ENCODE results near the gene DUOXA2.
"Not testable (repeated sequence)": the region's sequence is repeated elsewhere in the genome, so short reads cannot be mapped to it uniquely, and the experiment has no call there.

The DUOXA2 gene

DNA sequence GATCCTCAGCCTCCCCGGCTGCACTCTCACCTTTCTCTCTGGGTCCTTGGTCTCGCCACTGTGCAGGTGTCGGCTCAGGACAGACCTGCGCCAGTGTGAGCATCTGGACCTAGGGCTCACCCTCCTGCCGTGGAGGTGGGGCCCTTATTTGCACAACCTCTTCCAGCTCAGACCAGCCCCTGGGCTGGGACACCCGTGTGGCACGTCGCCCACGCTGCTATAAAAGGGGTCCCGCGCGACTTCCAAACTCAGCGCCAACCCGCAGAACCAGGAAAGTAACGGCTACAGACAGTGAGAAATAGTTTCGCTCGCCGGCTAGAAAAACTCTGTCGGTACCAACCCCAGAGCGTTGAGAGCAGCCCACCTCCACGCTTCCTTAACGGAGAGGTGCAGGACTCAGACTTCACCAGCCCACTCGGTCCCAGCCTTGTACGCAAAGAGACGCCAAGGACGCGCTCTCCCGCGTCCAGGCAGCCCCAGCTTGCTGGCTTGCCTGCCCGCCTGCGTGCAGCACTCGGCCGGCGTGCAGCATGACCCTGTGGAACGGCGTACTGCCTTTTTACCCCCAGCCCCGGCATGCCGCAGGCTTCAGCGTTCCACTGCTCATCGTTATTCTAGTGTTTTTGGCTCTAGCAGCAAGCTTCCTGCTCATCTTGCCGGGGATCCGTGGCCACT, at the start of gene DUOXA2, which contains the start of gene DUOX2:
Gene DUOXA2 (plus strand): TSS at position 251 of the 675 bp plus-strand sequence. CDS start 280 bp downstream, at position 531.
Gene DUOX2 (minus strand): TSS at position 97 of the 675 bp plus-strand sequence. CDS start 761 bp downstream, outside the sequence.
- H3K9me3 Mint-ChIP-seq = no peaks in the 10 kb centered on the region
- H3K4me1 Mint-ChIP-seq = peaks cover 44% of the 10 kb centered on the region
- peaks cover 54% of the 10 kb centered on the region for H3K27me3 Mint-ChIP-seq
- no peak within 1 kb of the TSS for H3K27ac Mint-ChIP-seq
- no peaks in the 10 kb centered on the region for H3K36me3 Mint-ChIP-seq
- H3K4me3 Mint-ChIP-seq = peak within 1 kb of the TSS; percentile 71

DNA sequence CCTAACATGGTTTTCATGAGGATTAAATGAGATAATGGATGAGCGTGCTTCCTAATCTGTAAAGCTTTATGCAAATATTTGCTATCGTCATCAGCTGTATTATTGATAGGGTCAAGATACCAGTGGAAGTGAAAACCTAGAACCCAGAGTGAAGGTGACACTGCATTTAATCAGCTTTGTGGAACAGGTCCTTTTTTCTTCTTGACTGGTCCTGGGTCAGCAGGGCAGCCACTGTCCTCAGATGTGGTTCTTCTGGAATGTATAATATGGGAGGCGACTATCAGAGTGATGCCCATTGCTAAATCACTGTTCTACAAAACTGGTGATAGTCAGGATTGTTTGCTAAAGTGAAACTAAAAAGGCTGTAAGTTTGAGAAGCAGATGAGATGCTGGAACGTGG, 49.7 kb upstream of the DUOXA2 start:
- H3K9me3 Mint-ChIP-seq = no peaks in the 10 kb centered on the region
- H3K27me3 Mint-ChIP-seq = no peaks in the 10 kb centered on the region
- H3K27ac Mint-ChIP-seq = no peak overlapping the region
- peaks cover 16% of the 10 kb centered on the region for H3K36me3 Mint-ChIP-seq
- peaks cover 7% of the 10 kb centered on the region for H3K4me1 Mint-ChIP-seq
- no peak overlapping the region for H3K4me3 Mint-ChIP-seq

DNA sequence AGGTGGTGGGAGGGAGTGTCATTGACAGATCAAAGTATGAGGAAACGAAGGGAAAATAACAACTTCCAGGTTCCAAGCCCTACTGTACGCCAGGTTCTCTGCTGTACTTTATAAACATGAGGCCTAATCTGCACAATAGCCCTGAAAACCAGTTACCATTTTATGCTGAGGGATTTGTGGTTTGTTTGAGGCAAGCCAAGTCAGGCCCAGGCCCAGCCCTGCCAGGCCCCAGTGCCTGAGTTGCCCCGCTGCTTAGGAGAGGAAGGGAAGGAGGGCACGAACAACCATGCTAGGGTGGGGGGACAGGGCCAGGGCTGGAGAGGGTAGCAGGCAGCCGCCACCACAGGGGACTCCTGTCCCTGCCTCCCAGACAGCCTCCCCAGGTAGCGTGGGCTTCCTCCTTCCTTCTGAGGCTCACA, 44.2 kb upstream of the DUOXA2 start:
- not testable (repeated sequence) for H3K9me3 Mint-ChIP-seq, H3K4me3 Mint-ChIP-seq, H3K4me1 Mint-ChIP-seq, H3K27me3 Mint-ChIP-seq, H3K36me3 Mint-ChIP-seq, H3K27ac Mint-ChIP-seq

DNA sequence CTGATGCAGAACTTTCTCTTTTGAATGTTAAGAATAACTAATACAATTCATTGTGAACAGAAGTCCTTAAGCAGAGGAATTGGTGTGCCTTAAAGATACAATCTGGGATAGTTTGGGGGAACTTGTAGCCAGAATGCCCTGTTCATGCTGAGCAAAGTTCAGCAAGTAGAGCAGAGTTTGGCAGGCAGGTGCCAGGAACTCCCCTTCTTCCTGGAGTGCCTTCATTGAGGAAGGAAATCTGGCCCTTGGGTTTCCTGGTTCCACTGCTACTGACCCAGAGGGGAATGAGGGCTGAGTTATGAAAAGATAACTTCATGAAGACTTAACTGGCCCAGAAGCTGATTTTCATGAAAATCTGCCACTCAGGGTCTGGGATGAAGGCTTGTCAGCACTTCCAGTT, 40.5 kb upstream of the DUOXA2 start:
- not testable (repeated sequence) for H3K27ac Mint-ChIP-seq, H3K36me3 Mint-ChIP-seq, H3K4me3 Mint-ChIP-seq, H3K9me3 Mint-ChIP-seq, H3K4me1 Mint-ChIP-seq, H3K27me3 Mint-ChIP-seq

DNA sequence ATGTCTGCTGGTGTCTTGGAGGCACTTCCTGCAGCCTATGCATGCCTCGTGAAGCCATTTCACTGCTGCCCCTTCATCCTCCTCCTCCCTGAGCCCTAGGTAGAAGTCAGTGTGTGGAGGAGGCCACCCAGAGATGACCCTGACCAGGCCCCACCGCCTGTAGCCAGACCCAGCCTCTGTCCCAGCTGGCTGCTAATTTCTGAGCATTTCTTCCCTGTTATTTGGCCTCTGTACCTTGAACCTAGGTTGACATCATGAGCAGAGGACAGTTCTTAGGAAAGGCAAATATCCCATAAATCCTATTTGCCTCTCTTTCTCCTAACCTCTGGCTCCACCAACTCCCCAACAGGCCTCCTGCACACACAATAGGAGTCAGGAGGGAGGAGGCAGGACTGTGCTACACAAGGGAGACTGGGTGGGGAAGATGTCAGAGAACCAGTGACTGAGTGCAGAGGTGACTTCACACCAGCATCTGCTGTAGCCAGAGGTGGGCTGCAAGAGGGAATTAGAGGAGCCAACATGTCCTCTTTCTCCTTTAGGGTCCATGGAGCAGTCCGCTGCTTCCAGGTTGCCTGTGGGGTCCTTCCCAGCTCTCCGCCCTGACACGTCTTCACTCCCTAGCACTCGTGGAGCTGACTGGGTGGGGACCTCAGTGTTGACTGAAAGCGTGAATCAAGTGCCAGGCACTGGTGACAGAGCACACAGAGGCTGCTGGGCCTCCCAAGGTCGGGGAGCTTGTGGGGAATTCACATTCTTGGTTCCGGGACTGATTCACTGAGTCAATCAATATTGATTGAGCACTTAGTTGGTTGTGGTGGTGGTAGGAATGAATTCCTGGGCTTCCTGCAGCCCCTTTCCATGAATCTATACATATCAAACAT, 38.4 kb upstream of the DUOXA2 start:
- H3K27me3 Mint-ChIP-seq, H3K4me3 Mint-ChIP-seq, H3K27ac Mint-ChIP-seq, H3K9me3 Mint-ChIP-seq, H3K36me3 Mint-ChIP-seq, H3K4me1 Mint-ChIP-seq: not testable (repeated sequence)

DNA sequence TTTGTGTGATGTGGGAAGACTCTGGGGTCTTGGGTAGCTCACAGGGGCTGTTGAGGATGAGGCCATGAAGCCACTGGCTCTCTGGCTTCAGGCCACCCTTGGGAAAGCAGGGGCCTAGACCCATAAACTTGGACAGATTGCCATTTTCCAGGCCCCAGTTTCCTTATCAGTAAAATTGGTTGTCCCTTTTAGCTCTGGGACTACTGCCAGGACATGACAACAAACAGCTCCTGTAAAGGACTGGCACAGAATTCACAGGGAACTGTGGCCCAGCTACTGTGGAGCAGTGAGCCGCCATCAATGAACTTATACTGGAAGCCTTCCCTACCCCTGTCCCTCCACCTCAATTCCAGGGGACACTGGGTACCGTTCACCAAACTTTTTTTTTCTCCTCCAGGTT, 36.7 kb upstream of the DUOXA2 start:
- not testable (repeated sequence) for H3K27me3 Mint-ChIP-seq, H3K9me3 Mint-ChIP-seq, H3K4me1 Mint-ChIP-seq, H3K4me3 Mint-ChIP-seq, H3K36me3 Mint-ChIP-seq, H3K27ac Mint-ChIP-seq

DNA sequence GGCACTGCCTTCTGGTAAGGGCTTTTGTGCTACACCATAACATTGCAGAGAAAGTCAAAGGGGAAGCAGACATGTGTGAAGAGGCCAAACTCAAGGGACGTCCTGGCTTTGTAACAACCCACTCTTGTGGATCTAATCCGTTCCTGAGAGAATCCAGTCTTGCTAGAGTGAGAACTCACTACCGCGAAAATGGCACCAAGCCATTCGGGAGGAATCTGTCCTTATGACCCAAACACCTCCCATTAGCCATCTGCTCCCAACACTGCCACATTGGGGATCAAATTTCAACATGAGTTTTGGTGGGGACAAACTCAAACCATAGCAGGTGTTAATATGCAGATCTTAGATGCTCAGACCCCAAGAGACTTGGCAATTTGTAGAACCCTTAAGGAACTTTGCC, 34.9 kb upstream of the DUOXA2 start:
- not testable (repeated sequence) for H3K9me3 Mint-ChIP-seq, H3K27me3 Mint-ChIP-seq, H3K36me3 Mint-ChIP-seq, H3K27ac Mint-ChIP-seq, H3K4me3 Mint-ChIP-seq, H3K4me1 Mint-ChIP-seq

DNA sequence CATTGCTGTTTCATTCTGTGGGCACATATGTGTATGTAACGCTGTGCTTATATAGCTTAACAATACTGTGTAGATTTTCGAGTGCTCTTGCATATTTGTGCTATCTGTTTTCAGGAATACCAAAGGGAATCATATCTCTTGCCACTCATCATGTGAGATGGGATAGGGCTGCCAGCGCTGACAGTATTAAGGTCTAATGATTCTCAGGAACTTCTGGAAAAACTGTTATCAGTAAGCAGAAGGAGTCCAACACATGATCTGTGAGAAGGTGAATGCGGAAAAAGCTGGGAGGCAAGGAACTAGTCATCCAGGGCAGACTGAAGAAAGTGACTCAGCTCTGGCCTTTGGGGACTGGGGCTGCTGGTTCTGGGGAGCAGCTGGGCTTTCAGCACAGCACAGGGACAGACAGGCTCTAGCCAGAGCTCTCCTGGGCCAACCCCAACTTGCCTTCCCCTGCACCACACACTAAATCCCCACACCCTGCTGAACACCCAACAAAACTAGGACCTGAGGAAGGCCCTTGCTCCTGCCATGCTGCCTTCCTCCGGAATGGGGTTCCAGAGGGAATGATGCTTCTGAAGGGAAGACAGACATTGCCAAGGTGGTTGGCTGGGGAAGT, 34.4 kb upstream of the DUOXA2 start:
- H3K36me3 Mint-ChIP-seq, H3K27ac Mint-ChIP-seq, H3K4me1 Mint-ChIP-seq, H3K9me3 Mint-ChIP-seq, H3K4me3 Mint-ChIP-seq, H3K27me3 Mint-ChIP-seq: not testable (repeated sequence)

DNA sequence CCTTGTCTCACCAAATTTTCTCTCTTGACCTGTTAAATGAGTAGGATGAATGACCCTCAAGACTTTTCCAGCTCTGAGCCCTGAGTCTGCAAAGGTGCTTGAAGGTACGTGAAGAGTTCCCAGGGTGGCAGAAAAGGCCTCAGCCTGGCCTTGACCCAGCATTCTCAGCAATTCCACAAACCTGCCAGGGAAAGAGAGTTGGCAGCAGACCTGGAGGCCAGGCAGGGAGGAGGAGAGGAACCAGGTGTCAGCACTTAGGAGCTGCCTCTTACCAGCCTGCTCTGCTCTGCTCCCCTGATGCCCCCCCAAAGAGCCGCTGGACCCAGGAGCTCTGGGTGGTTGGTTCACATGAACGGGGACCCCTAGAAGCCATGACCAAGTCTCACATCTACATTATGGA, 33.5 kb upstream of the DUOXA2 start:
- H3K4me3 Mint-ChIP-seq, H3K36me3 Mint-ChIP-seq, H3K4me1 Mint-ChIP-seq, H3K9me3 Mint-ChIP-seq, H3K27ac Mint-ChIP-seq, H3K27me3 Mint-ChIP-seq: not testable (repeated sequence)

DNA sequence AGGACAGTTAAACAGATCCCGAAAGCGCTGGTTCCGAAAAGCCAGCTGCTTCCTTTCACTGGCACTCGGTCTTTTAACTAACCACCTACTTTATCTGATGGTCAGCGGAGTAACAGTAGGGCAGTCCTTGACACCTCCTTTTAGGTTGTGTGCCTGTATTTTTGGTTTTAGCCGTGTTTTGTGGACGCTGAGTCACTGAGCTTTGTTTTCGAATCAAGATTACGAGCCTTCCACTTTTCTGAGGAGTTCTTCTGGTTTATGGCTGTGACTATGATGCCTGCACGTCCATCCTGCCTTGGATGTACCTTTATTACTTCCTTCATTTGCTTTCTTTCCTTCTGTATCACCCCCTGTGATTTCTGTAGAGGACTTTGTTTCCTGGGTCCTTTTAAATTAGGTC, 31.7 kb upstream of the DUOXA2 start:
- H3K4me1 Mint-ChIP-seq, H3K9me3 Mint-ChIP-seq, H3K4me3 Mint-ChIP-seq, H3K36me3 Mint-ChIP-seq, H3K27ac Mint-ChIP-seq: not testable (repeated sequence)
- H3K27me3 Mint-ChIP-seq = peaks cover 10% of the 10 kb centered on the region

DNA sequence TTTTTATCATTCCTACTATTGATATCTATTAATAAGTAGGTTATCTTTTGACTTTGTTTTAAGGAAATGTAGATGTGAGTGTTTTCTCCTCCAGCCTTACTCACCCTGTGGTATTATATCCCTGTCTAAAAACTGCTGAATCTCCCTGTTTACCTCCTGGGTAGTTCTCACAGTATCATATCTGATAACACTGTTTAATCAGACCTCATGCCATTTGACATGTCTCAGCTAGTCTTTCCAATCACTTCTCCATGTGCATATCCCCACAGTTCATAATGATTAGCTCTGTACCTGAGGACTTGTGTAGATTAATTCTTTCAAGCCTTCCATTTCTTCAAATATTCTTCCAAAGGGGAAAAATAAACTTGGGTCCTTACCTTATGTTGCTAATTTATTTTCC, 30.9 kb upstream of the DUOXA2 start:
- Mint-ChIP-seq H3K4me1 (no peaks in the 10 kb centered on the region), H3K27me3 (peaks cover 10% of the 10 kb centered on the region), H3K36me3 (no peaks in the 10 kb centered on the region), H3K9me3 (no peaks in the 10 kb centered on the region), H3K27ac (no peak overlapping the region), H3K4me3 (no peak overlapping the region)

DNA sequence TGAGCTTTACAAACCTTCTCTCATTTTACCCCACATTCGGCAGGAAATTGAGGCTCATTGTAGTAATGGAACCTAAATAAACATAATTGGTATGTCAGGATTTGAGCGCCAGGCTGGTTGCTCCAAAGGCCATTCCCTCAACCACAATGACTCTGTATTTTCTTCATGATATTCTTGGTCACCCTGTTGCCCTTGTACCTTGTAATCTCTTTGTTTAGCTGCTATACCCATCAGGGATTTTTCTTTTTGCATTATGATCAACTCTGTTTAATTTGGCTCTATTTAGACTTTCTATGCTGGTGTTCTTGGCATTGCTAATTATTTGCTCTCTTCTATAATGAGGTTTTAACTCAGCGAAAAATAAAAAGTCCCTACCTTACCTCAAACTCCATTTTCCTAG, 30.0 kb upstream of the DUOXA2 start:
- peaks cover 13% of the 10 kb centered on the region for H3K27me3 Mint-ChIP-seq
- H3K4me3 Mint-ChIP-seq = no peak overlapping the region
- H3K27ac Mint-ChIP-seq = no peak overlapping the region
- H3K36me3 Mint-ChIP-seq = no peaks in the 10 kb centered on the region
- no peaks in the 10 kb centered on the region for H3K9me3 Mint-ChIP-seq
- no peaks in the 10 kb centered on the region for H3K4me1 Mint-ChIP-seq

DNA sequence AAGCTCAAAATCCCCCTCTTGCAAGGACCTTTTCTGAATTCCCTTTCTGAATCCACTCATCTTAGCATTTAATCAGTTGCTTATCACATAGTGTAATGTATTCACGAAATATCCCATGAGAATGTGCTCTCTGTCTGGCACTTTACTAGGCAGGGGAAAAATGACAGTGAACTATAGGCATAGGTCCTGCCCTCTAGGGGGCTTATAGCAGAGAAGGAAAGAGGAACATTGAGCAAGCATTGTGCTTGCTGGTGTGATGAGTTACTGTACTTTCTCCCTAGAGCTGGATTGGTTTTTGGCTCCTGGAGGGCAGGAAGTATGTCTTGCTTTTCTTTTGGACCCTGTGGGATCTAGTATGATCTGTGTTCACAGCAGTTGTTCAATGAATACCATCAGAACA, 26.6 kb upstream of the DUOXA2 start:
- Mint-ChIP-seq H3K4me1 (no peaks in the 10 kb centered on the region), H3K27me3 (peaks cover 17% of the 10 kb centered on the region), H3K27ac (no peak overlapping the region), H3K9me3 (no peaks in the 10 kb centered on the region), H3K4me3 (no peak overlapping the region), H3K36me3 (no peaks in the 10 kb centered on the region)

DNA sequence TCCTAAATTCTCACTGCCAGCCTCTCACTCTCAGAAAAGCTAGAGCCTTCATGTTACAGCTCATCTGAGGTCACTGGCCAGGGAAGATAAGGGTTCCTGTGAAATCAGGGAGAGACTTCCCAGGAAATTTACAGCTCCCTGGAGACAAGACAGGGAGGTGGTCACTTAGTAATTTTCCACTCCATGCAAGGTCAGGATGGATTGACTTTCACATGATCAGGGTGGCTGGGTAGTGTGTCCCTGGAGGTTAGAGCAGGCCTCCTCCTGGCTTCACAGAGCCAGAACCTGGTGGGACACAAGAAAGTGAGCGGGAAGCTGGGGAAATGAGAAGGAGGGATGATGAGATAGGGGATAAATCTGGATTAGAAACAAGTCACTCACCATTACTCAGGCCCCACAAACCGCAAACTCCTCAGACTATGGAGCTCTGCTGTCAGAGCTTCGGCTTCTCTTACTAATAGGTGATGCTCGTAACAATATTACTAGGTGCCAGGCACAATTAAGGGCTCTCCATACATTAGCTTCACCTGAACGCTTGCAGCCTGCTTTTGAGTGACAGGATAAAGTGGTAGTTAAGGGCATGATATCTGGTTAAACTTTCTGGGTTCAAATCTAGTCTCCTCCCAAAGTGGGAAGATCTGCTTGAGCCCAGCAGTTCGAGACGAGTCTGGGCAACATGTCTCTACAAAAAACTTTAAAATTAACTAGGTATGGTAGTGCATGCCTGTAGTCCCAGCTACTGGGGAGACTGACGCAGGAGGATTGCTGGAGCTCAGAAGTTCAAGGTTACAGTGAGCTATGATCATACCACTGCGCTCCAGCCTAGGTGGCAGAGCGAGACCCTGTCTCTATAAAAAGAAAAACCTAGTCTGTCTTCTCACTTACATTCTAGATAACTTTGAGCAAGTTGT, 25.1 kb upstream of the DUOXA2 start:
- peaks cover 15% of the 10 kb centered on the region for H3K27me3 Mint-ChIP-seq
- no peaks in the 10 kb centered on the region for H3K4me1 Mint-ChIP-seq
- H3K27ac Mint-ChIP-seq = no peak overlapping the region
- H3K4me3 Mint-ChIP-seq = no peak overlapping the region
- no peaks in the 10 kb centered on the region for H3K36me3 Mint-ChIP-seq
- no peaks in the 10 kb centered on the region for H3K9me3 Mint-ChIP-seq

DNA sequence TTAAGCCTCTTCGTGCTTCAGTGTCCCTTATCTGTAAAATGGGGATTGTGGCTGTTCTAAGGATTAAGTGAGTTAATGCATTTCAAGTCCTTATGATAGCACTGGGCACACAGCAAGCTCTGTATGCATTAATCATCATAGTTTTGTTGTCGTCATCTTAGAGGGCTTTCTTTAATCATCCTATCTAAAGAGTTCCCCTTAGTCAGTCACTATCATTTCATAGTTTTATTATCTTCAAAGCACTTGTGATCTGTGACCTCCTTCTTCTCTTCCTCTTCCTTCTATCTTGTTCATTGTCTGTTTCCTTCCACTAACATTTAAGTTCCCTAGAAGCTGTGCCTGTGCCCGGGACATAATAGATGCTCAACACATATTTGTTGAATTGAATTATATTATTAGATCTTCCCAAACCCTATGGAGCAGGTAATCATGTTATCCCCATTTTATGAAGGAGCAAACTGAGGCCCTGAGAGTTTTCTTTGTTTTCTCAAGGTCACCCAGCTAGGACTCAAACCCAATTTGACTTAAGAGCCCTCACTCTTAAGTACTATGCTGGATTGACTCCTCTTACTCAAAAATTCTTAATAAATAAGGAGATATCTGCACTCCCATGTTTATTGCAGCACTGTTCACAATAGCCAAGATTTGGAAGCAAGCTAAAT, 24.3 kb upstream of the DUOXA2 start:
- Mint-ChIP-seq H3K27ac (no peak overlapping the region), H3K36me3 (no peaks in the 10 kb centered on the region), H3K4me1 (no peaks in the 10 kb centered on the region), H3K9me3 (no peaks in the 10 kb centered on the region), H3K27me3 (peaks cover 15% of the 10 kb centered on the region), H3K4me3 (no peak overlapping the region)

Data from activated naive CD4-positive, alpha-beta T cell treated with anti-CD3 and anti-CD28 coated beads, Interleukin-2, amount 50 U/mL, for 24 hours (primary cell).